K562 (cell line): ENCODE data around the gene GCNT4. TPM values are rescaled to one million over a fixed set of nuclear protein-coding genes. Genes with fewer than 3 reads are reported as not detected.

Source experiments
- ATAC-seq: fragments of 200-7000 bp; cut with Tn5 transposase; 3 replicates; pipeline ENCODE4 v1.9.1; 2020; ENCODE audit warnings: moderate library complexity
- BruUV-seq: library from RNA; stranded (reverse); fragments of 400-500 nt; replicated peaks from 2 replicates; lab custom pipeline; 2021; lab: Mats Ljungman, UMichigan
- CTCF ChIA-PET: fragments of 300-600 bp; formaldehyde crosslinking; extraction: SDS; loops from one replicate; lab custom pipeline; 2021; ENCODE audit warnings: low intra/inter-chr PET ratio; lab: Yijun Ruan, JAX
- POLR2A ChIA-PET: fragments of 300-600, 350-650 bp; sonication (Branson Sonifier 250); formaldehyde crosslinking; extraction: SDS; loops from one replicate; lab custom pipeline; 2021; ENCODE audit warnings: antibody characterized with exemption, inconsistent platforms; lab: Yijun Ruan, JAX
- DNase-seq, 4 experiments: peaks; one replicate each; pipeline versions ENCODE4 v3.0.0 to v3.0.0-alpha.2; 2011 to 2018; ENCODE audit warnings: low spot score in 3 of 4, mixed read lengths in 3 of 4; ENCODE audit errors: extremely low read depth in 1 of 4
- FAIRE-seq: peaks from 2 replicates; lab custom pipeline; 2011; peaks lifted over from hg19 to GRCh38; lab: Jason Lieb, UNC
- H2AFZ ChIP-seq: 2 replicates; pipeline ENCODE4 v1.6.0; 2011; ENCODE audit warnings: low read depth, low read length, control low read depth, inconsistent platforms
- H3K27ac ChIP-seq: fragments of 200-600 bp; 3 replicates; pipeline ENCODE4 v1.8.0; 2011; ENCODE audit warnings: low read depth, mild to moderate bottlenecking, control low read depth, inconsistent platforms, low read length, moderate library complexity, mixed read lengths; ENCODE audit errors: extremely low read depth
- H3K27me3 ChIP-seq, 2 experiments: fragments of 300-600 bp in 1 of 2; 2 replicates in 1 of 2; 3 replicates in 1 of 2; pipeline versions ENCODE4 v1.6.0 to v1.8.0; 2011; ENCODE audit warnings: inconsistent platforms in 2 of 2, low read length in 2 of 2, mild to moderate bottlenecking in 1 of 2, mixed read lengths in 1 of 2, moderate library complexity in 1 of 2; ENCODE audit not compliant: control insufficient read depth in 2 of 2, insufficient read depth in 2 of 2
- H3K36me3 ChIP-seq: fragments of 300-600 bp; 3 replicates; pipeline ENCODE4 v1.8.0; 2011; ENCODE audit warnings: mild to moderate bottlenecking, low read length, inconsistent platforms; ENCODE audit not compliant: control insufficient read depth, insufficient read depth
- H3K4me1 ChIP-seq, 2 experiments: fragments of 200-600 bp in 1 of 2; replicated peaks in 1 of 2; 2 replicates in 1 of 2; 3 replicates in 1 of 2; pipeline versions ENCODE4 v1.5.1 to v1.8.0; 2011; ENCODE audit warnings: inconsistent platforms in 2 of 2, low read length in 2 of 2, mild to moderate bottlenecking in 1 of 2, mixed read lengths in 1 of 2, moderate library complexity in 1 of 2; ENCODE audit not compliant: control insufficient read depth in 2 of 2, insufficient read depth in 2 of 2
- H3K4me2 ChIP-seq: 2 replicates; pipeline ENCODE4 v1.6.1; 2011; ENCODE audit warnings: low read length, control low read depth, inconsistent platforms, mixed read lengths; ENCODE audit not compliant: insufficient read depth
- H3K4me3 ChIP-seq: fragments of 200-600 bp; sonication (generic), shearing (Covaris generic); 2 replicates; pipeline ENCODE4 v1.5.1; 2016; ENCODE audit warnings: control low read depth, inconsistent platforms
- H3K79me2 ChIP-seq: fragments of 200-600 bp; 3 replicates; pipeline ENCODE4 v1.8.0; 2011; ENCODE audit warnings: low read length, inconsistent platforms; ENCODE audit not compliant: control insufficient read depth, insufficient read depth
- H3K9ac ChIP-seq, 2 experiments: 2 replicates each; pipeline versions ENCODE4 v1.6.0 to v1.6.1; 2011; ENCODE audit warnings: low read depth in 2 of 2, low read length in 2 of 2, control low read depth in 1 of 2, inconsistent platforms in 1 of 2, mild to moderate bottlenecking in 1 of 2, mixed read lengths in 1 of 2; ENCODE audit not compliant: insufficient read depth in 1 of 2
- H3K9me1 ChIP-seq: one replicate; pipeline ENCODE4 v1.6.0; 2011; ENCODE audit warnings: inconsistent platforms, mild to moderate bottlenecking, low read length, moderate library complexity; ENCODE audit not compliant: control insufficient read depth, insufficient read depth
- H3K9me3 ChIP-seq: replicated peaks from 2 replicates; pipeline ENCODE4 v1.5.1; 2011; ENCODE audit warnings: low read depth, low read length, inconsistent platforms; ENCODE audit not compliant: control insufficient read depth, insufficient read depth
- H4K20me1 ChIP-seq: replicated peaks from 2 replicates; pipeline ENCODE4 v1.6.1; 2011; ENCODE audit warnings: low read length, inconsistent platforms, mixed read lengths; ENCODE audit not compliant: control insufficient read depth, insufficient read depth
- BMI1 ChIP-seq: fragments of 150-350 bp; IDR thresholded peaks from 2 replicates; pipeline ENCODE4 v1.6.1; 2014; ENCODE audit warnings: low read length
- CHAMP1 ChIP-seq: fragments of 450-650 bp; IDR thresholded peaks from 2 replicates; pipeline ENCODE4 v1.6.1; 2016; ENCODE audit warnings: mild to moderate bottlenecking
- FOXK2 ChIP-seq, 2 experiments: fragments of 450-650 bp; IDR thresholded peaks in 1 of 2; conservative IDR thresholded peaks in 1 of 2; 2 replicates each; pipeline ENCODE4 v1.6.1; 2016; ENCODE audit warnings: low read depth in 2 of 2, mild to moderate bottlenecking in 1 of 2
- PHF21A ChIP-seq: fragments of 450-650 bp; IDR thresholded peaks from 2 replicates; pipeline ENCODE4 v1.6.1; 2017; ENCODE audit warnings: low read depth, borderline replicate concordance
- PRPF4 ChIP-seq: fragments of 200-400 bp; formaldehyde crosslinking; IDR thresholded peaks from one replicate; pipeline ENCODE4 v1.6.1; 2017; ENCODE audit warnings: low read length, low read depth, mild to moderate bottlenecking; ENCODE audit not compliant: insufficient read depth, poor library complexity, severe bottlenecking
- PYGO2 ChIP-seq: fragments of 450-650 bp; IDR thresholded peaks from 2 replicates; pipeline ENCODE4 v1.6.1; 2016; ENCODE audit warnings: mild to moderate bottlenecking, missing genetic modification characterization, moderate library complexity, missing compliant biosample characterization
- RBM15 ChIP-seq: fragments of 200-400 bp; formaldehyde crosslinking; IDR thresholded peaks from 2 replicates; pipeline ENCODE4 v1.6.1; 2018; ENCODE audit warnings: mild to moderate bottlenecking, low read length, moderate library complexity; ENCODE audit not compliant: insufficient read depth
- TEAD4 ChIP-seq, 2 experiments: sonication (generic) in 1 of 2; formaldehyde crosslinking in 1 of 2; IDR thresholded peaks; 2 replicates each; pipeline versions ENCODE4 v1.6.1 to v1.8.0; 2012 to 2022; ENCODE audit warnings: borderline replicate concordance in 1 of 2, inconsistent platforms in 1 of 2, low read length in 1 of 2, mild to moderate bottlenecking in 1 of 2, missing genetic modification reagents in 1 of 2
- ZBTB40 ChIP-seq, 2 experiments: fragments of 450-650 bp in 1 of 2; sonication (generic) in 1 of 2; formaldehyde crosslinking in 1 of 2; IDR thresholded peaks; 2 replicates each; pipeline versions ENCODE4 v1.7.1 to v1.9.0; 2016 to 2022; ENCODE audit warnings: inconsistent platforms in 1 of 2, mild to moderate bottlenecking in 1 of 2, missing genetic modification reagents in 1 of 2
- ZNF79 ChIP-seq: fragments of 250-450 bp; sonication (Bioruptor Pico); IDR thresholded peaks from 2 replicates; pipeline ENCODE4 v1.4.0; 2020; ENCODE audit warnings: low read depth, mild to moderate bottlenecking, moderate library complexity
- WGBS: fragments of 100-300 bp; shearing (Covaris generic); methylation state at CpG from one replicate; pipeline ENCODE4 v1.1.6; 2016; ENCODE audit warnings: low coverage, mixed read lengths; ENCODE audit not compliant: insufficient coverage; ENCODE audit errors: missing lambda C conversion rate; 5-methylcytosine and 5-hydroxymethylcytosine counted together
- in situ Hi-C: fragments of 300-500 bp; cut with MboI; formaldehyde crosslinking; loops from 4 replicates; pipeline ENCODE4 v1.15.0; 2018; ENCODE audit warnings: inconsistent platforms, mixed read lengths
- intact Hi-C: fragments of 100-400 bp; cut with micrococcal nuclease; formaldehyde crosslinking; loops from 2 replicates; pipeline ENCODE4 v1.14.2; 2022
- polyA plus RNA-seq, 8 experiments: library from polyadenylated mRNA; depleted of rRNA in 4 of 8; stranded (reverse) in 5 of 8; unstranded in 3 of 8; fragments of >200 nt; fragmentation: Nextera tagmentation in 2 of 8; fragmentation: Illumina TruSeq in 1 of 8; extraction: Ambion mirVana in 2 of 8; extraction: Trizol in 1 of 8; gene quantifications; 2 replicates each; pipeline versions ENCODE4 v1.2.1 to v1.2.3, GENCODE V29; 2011 to 2014; ENCODE audit warnings: inconsistent platforms in 1 of 8, missing spikeins in 1 of 8
- total RNA-seq, 7 experiments: library from RNA; depleted of rRNA in 6 of 7; stranded (reverse); fragments of >200 nt in 6 of 7; fragmentation: Illumina TruSeq in 2 of 7; extraction: Trizol in 2 of 7; gene quantifications; 2 replicates each; pipeline versions ENCODE4 v1.2.1 to v1.2.3, GENCODE V29; 2011 to 2021; ENCODE audit warnings: low replicate concordance in 1 of 7

GCNT4 gene
- total and polyA plus RNA-seq, 9 of the 15 experiments (the other 6 are each of a cell fraction or from before 2014, with no cell fraction given) = 0.01 TPM; not detected in 8

GRCh38 chr5:75017971-75018370 is 34.4 kb downstream of the GCNT4 start:
- Histone ChIP-seq H3K9me3 (no peaks in the 10 kb centered on the region), H3K27me3 (no peaks in the 10 kb centered on the region; a peak in 1 of 5 replicates), H3K9ac (no peak overlapping the region), H3K9me1 (no peaks in the 10 kb centered on the region), H3K27ac (no peak overlapping the region), H4K20me1 (no peaks in the 10 kb centered on the region), H2AFZ (no peak overlapping the region), H3K79me2 (no peaks in the 10 kb centered on the region), H3K36me3 (no peaks in the 10 kb centered on the region), H3K4me3 (no peak overlapping the region), H3K4me1 (no peaks in the 10 kb centered on the region), H3K4me2 (no peak overlapping the region)
- ChIA-PET POLR2A (no interaction called here), CTCF (no interaction called here)
- DNase-seq = no peak
- WGBS = 1% methylated on average over 5 of the region's 5 CpGs
- FAIRE-seq = no peak
- intact Hi-C loops (no loop called here), in situ Hi-C loops (no loop called here)
- ATAC-seq = no peak
- no TSS peak for BruUV-seq
- TF ChIP-seq BMI1 = no peak
- TF ChIP-seq ZBTB40 (IDR thresholded peaks at IDR 0.05) = no peak
- TF ChIP-seq ZBTB40 (CRISPR knock-in tag; IDR thresholded peaks at IDR 0.05) = no peak
- no peak for TF ChIP-seq RBM15
- TF ChIP-seq FOXK2 (conservative IDR thresholded peaks at IDR 0.05 in 1 of 2, IDR thresholded peaks at IDR 0.05 in 1 of 2; ENCODE audit: low read depth in 2 of 2) = no peak
- no peak for TF ChIP-seq ZNF79 (CRISPR knock-in tag)
- no peak for TF ChIP-seq TEAD4 (IDR thresholded peaks at IDR 0.05; ENCODE audit: low read length)
- TF ChIP-seq TEAD4 (CRISPR knock-in tag; IDR thresholded peaks at IDR 0.05; ENCODE audit: borderline replicate concordance) = no peak
- no peak for TF ChIP-seq PRPF4
- TF ChIP-seq PHF21A = no peak
- no peak for TF ChIP-seq PYGO2 (tag)
- TF ChIP-seq CHAMP1 = no peak
